ENCODE measurements around the gene RXYLT1. TPM values are rescaled to one million over a fixed set of nuclear protein-coding genes. Genes with fewer than 3 reads are reported as not detected.
"Not testable (repeated sequence)": the region's sequence is repeated elsewhere in the genome, so short reads cannot be mapped to it uniquely, and the experiment has no call there.

The RXYLT1 gene
- total and polyA plus RNA-seq, 11 donors: 7.6 to 28.3 (median 20.7) TPM

DNA sequence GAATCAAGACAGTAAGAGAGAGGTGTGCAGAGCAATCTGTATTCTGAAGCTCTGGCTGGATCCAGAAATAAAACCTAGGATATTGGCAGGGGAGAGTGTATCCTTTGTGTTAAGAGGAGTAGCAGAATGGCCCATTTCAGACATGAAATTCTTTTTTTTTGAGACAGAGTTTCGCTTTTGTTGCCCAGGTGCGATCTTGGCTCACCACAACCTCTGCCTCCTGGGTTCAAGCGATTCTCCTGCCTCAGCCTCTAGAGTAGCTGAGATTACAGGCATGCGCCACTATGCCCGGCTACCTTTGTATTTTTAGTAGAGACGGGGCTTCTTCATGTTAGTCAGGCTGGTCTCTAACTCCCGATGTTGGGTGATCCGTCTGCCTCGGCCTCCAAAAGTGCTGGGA, 58.7 kb downstream of the RXYLT1 start:
- Histone ChIP-seq H3K27ac (no peak overlapping the region), H3K9me3 (no peaks in the 10 kb centered on the region), H3K36me3 (no peaks in the 10 kb centered on the region), H3K4me1 (peaks cover 0 to 6% (median 0%) of the 10 kb centered on the region in 12 donors), H3K4me3 (no peak overlapping the region), H3K27me3 (no peaks in the 10 kb centered on the region)
- DNase-seq: no peak
- no peak for ATAC-seq
- TF ChIP-seq POLR2A (IDR thresholded peaks at IDR 0.05): no peak
- TF ChIP-seq, protein P1, sequence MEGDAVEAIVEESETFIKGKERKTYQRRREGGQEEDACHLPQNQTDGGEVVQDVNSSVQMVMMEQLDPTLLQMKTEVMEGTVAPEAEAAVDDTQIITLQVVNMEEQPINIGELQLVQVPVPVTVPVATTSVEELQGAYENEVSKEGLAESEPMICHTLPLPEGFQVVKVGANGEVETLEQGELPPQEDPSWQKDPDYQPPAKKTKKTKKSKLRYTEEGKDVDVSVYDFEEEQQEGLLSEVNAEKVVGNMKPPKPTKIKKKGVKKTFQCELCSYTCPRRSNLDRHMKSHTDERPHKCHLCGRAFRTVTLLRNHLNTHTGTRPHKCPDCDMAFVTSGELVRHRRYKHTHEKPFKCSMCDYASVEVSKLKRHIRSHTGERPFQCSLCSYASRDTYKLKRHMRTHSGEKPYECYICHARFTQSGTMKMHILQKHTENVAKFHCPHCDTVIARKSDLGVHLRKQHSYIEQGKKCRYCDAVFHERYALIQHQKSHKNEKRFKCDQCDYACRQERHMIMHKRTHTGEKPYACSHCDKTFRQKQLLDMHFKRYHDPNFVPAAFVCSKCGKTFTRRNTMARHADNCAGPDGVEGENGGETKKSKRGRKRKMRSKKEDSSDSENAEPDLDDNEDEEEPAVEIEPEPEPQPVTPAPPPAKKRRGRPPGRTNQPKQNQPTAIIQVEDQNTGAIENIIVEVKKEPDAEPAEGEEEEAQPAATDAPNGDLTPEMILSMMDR (IDR thresholded peaks at IDR 0.05): no peak
- WGBS, 4 donors: 84 to 94% (median 90%) methylated on average over 9 of the region's 9 CpGs
- intact Hi-C loops (cut with DNase I): loop anchor here in 3 of 10 donors (2.0 to 5.0 kb wide), 3 partner anchors 416 to 419 kb away; no protein-coding TSS in a partner anchor

DNA sequence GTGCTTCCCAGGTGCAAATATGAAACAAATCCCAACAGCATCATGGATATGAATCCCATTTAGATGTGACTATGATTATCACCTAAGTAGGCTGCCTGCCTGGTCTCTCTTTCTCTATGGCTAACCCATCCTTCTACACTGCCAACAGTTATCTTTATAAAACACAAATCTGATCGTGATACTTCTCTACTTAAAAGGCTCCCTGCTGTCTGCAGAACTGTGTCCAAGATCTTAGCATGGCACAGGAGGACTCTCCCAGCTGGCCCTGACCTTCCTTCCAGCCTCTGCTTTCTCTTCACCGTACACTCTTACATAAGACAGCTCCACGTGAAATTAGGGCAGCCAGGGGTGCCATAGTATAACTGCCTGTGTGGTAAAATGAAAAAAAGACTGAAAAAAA, 61.3 kb downstream of the RXYLT1 start:
- Histone ChIP-seq H3K4me1 (peaks cover 0 to 16% (median 8%) of the 10 kb centered on the region in 12 donors), H3K27ac (no peak overlapping the region), H3K9me3 (no peaks in the 10 kb centered on the region), H3K27me3 (no peaks in the 10 kb centered on the region), H3K36me3 (no peaks in the 10 kb centered on the region), H3K4me3 (no peak overlapping the region)
- WGBS, 4 donors: 33 to 57% (median 47%) methylated on average over 3 of the region's 3 CpGs
- ATAC-seq (no peak), DNase-seq (no peak)
- intact Hi-C loops (cut with DNase I): loop anchor here in 9 of 10 donors (2.0 to 10.0 kb wide), 11 partner anchors 104 to 564 kb away; partner anchors contain the start of genes XPOT (in 3 of the 9) and C12orf56 (in 1 of the 9)
- TF ChIP-seq, protein P1 (IDR thresholded peaks at IDR 0.05): no peak
- no peak for TF ChIP-seq POLR2A (IDR thresholded peaks at IDR 0.05)

DNA sequence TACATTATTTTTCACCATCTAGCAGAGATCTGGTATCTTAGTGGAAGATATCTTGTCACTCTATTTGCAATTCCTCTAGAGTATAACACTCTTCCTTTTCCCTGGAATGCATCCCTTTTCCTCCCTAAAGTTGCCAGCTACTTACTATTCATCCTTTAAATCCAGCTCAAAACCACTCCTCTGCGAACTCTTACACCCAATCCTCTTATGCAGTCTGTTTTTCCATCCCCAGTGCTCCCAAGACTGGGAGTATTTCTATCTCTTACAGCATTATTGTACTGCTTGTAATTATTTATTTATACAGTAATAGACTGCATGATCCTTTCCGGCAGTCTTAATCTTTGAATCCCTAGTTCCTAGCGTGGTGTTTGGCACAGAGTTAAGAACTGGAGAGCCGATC, 61.9 kb downstream of the RXYLT1 start:
- DNase-seq: no peak
- Histone ChIP-seq H3K27me3 (no peaks in the 10 kb centered on the region), H3K4me1 (peaks cover 0 to 22% (median 9%) of the 10 kb centered on the region in 12 donors), H3K9me3 (no peaks in the 10 kb centered on the region), H3K4me3 (no peak overlapping the region), H3K36me3 (no peaks in the 10 kb centered on the region), H3K27ac (no peak overlapping the region)
- 55 to 68% (median 61%) methylated on average over 4 of the region's 4 CpGs for WGBS, 4 donors
- ATAC-seq: no peak
- TF ChIP-seq, protein P1 (IDR thresholded peaks at IDR 0.05): no peak
- TF ChIP-seq POLR2A (IDR thresholded peaks at IDR 0.05): no peak
- intact Hi-C loops (cut with DNase I): loop anchor here in 9 of 10 donors (2.0 to 10.0 kb wide), 11 partner anchors 103 to 563 kb away; partner anchors contain the start of genes XPOT (in 3 of the 9) and C12orf56 (in 1 of the 9)

DNA sequence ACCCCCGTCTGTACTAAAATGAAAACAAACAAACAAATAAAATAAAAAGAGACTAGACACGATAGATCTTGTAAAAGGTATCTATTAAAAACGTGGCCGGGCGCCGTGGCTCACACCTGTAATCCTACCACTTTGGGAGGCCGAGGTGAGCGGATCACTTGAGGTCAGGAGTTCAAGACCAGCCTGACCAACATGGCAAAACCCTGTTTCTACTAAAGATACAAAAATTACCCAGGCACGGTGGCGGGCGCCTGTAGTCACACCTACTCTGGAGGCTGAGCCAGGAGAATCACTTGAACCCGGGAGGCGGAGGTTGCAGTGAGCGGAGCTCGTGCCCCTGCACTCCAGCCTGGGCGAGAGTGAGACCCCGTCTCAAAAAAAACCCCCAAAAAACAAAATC, 63.0 kb downstream of the RXYLT1 start:
- not testable (repeated sequence) for ATAC-seq, H3K27me3 ChIP-seq, H3K9me3 ChIP-seq, H3K36me3 ChIP-seq, DNase-seq
- Histone ChIP-seq H3K27ac (peak overlapping the region in 4 of 12 donors; percentile 84 to 96 (median 94)), H3K4me3 (peak overlapping the region in 4 of 12 donors; percentile 69 to 95 (median 92)), H3K4me1 (peaks cover 0 to 31% (median 9%) of the 10 kb centered on the region in 12 donors)
- intact Hi-C loops (cut with DNase I): loop anchor here in 9 of 10 donors (5.0 to 10.0 kb wide), 10 partner anchors 102 to 562 kb away; partner anchors contain the start of genes XPOT (in 3 of the 9) and C12orf56 (in 1 of the 9)
- 94 to 96% (median 96%) methylated on average over 17 of the region's 17 CpGs for WGBS, 4 donors

All from heart left ventricle (tissue), 16 donors.